Measurements from ENCODE around the gene CPLX1. TPM values are rescaled to one million over a fixed set of nuclear protein-coding genes. Genes with fewer than 3 reads are reported as not detected.
"Not testable (repeated sequence)": the region's sequence is repeated elsewhere in the genome, so short reads cannot be mapped to it uniquely, and the experiment has no call there.

Gene CPLX1
- total RNA-seq, 2 experiments from 2014 or later: 1.5 TPM

DNA sequence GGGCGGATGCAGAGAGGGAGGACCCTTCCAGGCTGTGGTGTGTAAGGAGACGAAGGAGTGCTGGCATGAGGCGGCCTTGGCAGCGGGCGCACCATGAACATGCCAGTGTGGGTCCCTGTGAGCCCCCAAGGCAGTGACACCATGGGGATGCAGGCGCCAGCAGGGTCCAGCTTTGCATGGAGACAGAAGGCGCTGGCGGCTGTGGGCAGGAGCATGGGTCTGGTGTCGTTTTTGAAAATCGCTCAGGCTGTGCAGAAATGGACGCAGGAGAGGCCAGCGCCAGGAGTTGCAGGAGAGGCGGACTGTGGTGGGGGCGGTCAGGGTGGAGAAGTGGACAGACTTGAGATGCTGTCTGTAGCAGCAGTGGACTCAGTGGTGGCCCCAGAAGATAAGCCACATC, 64.2 kb downstream of the CPLX1 start:
- H3K4me1 Mint-ChIP-seq (ENCODE audit: low read depth): peaks cover 20% of the 10 kb centered on the region
- H3K27ac Mint-ChIP-seq: peak overlapping the region; percentile 61
- H3K4me3 Mint-ChIP-seq: no peak overlapping the region
- CTCF ChIA-PET: no interaction called here
- POLR2A ChIA-PET: no interaction called here
- intact Hi-C loops (cut with DNase I, micrococcal nuclease): no loop called here
- H3K9me3 ChIP-seq (ENCODE audit: control insufficient read depth in 1 of 2, insufficient read depth in 1 of 2, low read length in 2 of 2): peaks cover 0 to 20% of the 10 kb centered on the region in 2 experiments
- peaks cover 34% of the 10 kb centered on the region for H3K36me3 ChIP-seq (ENCODE audit: insufficient read depth, low read length)
- no peaks in the 10 kb centered on the region for H3K9me3 Mint-ChIP-seq
- H3K27me3 ChIP-seq (ENCODE audit: control insufficient read depth in 1 of 2, insufficient read depth in 2 of 2, low read length in 2 of 2): no peaks in the 10 kb centered on the region
- H3K4me3 ChIP-seq (ENCODE audit: low read length): no peak overlapping the region
- H3K27me3 Mint-ChIP-seq: no peaks in the 10 kb centered on the region
- TF ChIP-seq CTCF (IDR thresholded peaks at IDR 0.05): no peak
- DNase-seq (no peak), ATAC-seq (ENCODE audit: poor library complexity) (no peak)
- peaks cover 66% of the 10 kb centered on the region for H3K36me3 Mint-ChIP-seq (ENCODE audit: low read depth)
- H3K27ac ChIP-seq (ENCODE audit: low read depth in 1 of 2, low read length in 2 of 2): no peak overlapping the region
- peaks cover 20% of the 10 kb centered on the region for H3K4me1 ChIP-seq (ENCODE audit: insufficient read depth, low read length)

- H3K9me3 ChIP-seq (ENCODE audit: control insufficient read depth in 1 of 2, insufficient read depth in 1 of 2, low read length in 2 of 2): peaks cover 0 to 20% of the 10 kb centered on the region in 2 experiments
- ATAC-seq (ENCODE audit: poor library complexity) (no peak), DNase-seq (no peak)
- peaks cover 20% of the 10 kb centered on the region for H3K4me1 ChIP-seq (ENCODE audit: insufficient read depth, low read length)
- no peaks in the 10 kb centered on the region for H3K27me3 ChIP-seq (ENCODE audit: control insufficient read depth in 1 of 2, insufficient read depth in 2 of 2, low read length in 2 of 2)
- Mint-ChIP-seq H3K36me3 (ENCODE audit: low read depth) (peaks cover 63% of the 10 kb centered on the region), H3K27ac (peak overlapping the region; percentile 61), H3K9me3 (no peaks in the 10 kb centered on the region), H3K4me3 (no peak overlapping the region), H3K27me3 (no peaks in the 10 kb centered on the region), H3K4me1 (ENCODE audit: low read depth) (peaks cover 20% of the 10 kb centered on the region)
- no peak overlapping the region for H3K27ac ChIP-seq (ENCODE audit: low read depth in 1 of 2, low read length in 2 of 2)
- ChIA-PET CTCF (no interaction called here), POLR2A (no interaction called here)
- no peak overlapping the region for H3K4me3 ChIP-seq (ENCODE audit: low read length)
- TF ChIP-seq CTCF (IDR thresholded peaks at IDR 0.05): no peak
- intact Hi-C loops (cut with DNase I, micrococcal nuclease): no loop called here
- H3K36me3 ChIP-seq (ENCODE audit: insufficient read depth, low read length): peaks cover 28% of the 10 kb centered on the region
These were observed 64.8 kb downstream of the CPLX1 start for GRCh38 chr4:761086-761485.

GRCh38 chr4:760616-761015, 65.3 kb downstream of the CPLX1 start:
- H3K27ac ChIP-seq (ENCODE audit: low read depth in 1 of 2, low read length in 2 of 2): no peak overlapping the region
- DNase-seq (no peak), ATAC-seq (ENCODE audit: poor library complexity) (no peak)
- no peak overlapping the region for H3K27ac Mint-ChIP-seq
- TF ChIP-seq CTCF (IDR thresholded peaks at IDR 0.05): no peak
- H3K4me3 Mint-ChIP-seq: no peak overlapping the region
- no peaks in the 10 kb centered on the region for H3K27me3 Mint-ChIP-seq
- H3K4me3 ChIP-seq (ENCODE audit: low read length): no peak overlapping the region
- peaks cover 20% of the 10 kb centered on the region for H3K4me1 Mint-ChIP-seq (ENCODE audit: low read depth)
- H3K36me3 Mint-ChIP-seq (ENCODE audit: low read depth): peaks cover 58% of the 10 kb centered on the region
- intact Hi-C loops (cut with DNase I, micrococcal nuclease): no loop called here
- ChIA-PET CTCF (no interaction called here), POLR2A (no interaction called here)
- H3K4me1 ChIP-seq (ENCODE audit: insufficient read depth, low read length): peaks cover 20% of the 10 kb centered on the region
- no peaks in the 10 kb centered on the region for H3K9me3 Mint-ChIP-seq
- H3K27me3 ChIP-seq (ENCODE audit: control insufficient read depth in 1 of 2, insufficient read depth in 2 of 2, low read length in 2 of 2): no peaks in the 10 kb centered on the region
- H3K36me3 ChIP-seq (ENCODE audit: insufficient read depth, low read length): peaks cover 26% of the 10 kb centered on the region
- peaks cover 0 to 19% of the 10 kb centered on the region in 2 experiments for H3K9me3 ChIP-seq (ENCODE audit: control insufficient read depth in 1 of 2, insufficient read depth in 1 of 2, low read length in 2 of 2)

DNA sequence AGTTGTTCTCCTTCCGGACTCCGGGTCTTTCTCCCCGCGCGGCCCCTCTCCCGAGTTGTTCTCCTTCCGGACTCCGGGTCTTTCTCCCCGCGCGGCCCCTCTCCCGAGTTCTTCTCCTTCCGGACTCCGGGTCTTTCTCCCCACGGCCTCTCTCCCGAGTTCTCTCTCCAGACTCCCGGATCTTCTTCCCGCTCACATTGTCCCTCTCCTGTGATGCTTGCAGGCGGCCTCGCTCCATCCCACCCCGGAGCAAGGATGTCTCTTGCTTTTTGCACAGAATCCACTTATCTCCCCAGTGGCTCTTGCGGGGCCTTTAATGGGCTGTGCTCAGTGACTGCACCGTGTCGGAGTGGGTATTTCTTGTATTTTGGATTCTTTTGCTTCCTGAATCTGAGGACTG, 66.1 kb downstream of the CPLX1 start:
- H3K27ac Mint-ChIP-seq; H3K9me3 Mint-ChIP-seq; H3K27ac ChIP-seq (ENCODE audit: low read depth in 1 of 2, low read length in 2 of 2); H3K27me3 Mint-ChIP-seq; H3K27me3 ChIP-seq (ENCODE audit: control insufficient read depth in 1 of 2, insufficient read depth in 2 of 2, low read length in 2 of 2); intact Hi-C loops (cut with DNase I, micrococcal nuclease); DNase-seq; ATAC-seq (ENCODE audit: poor library complexity); CTCF ChIA-PET; H3K4me3 Mint-ChIP-seq; POLR2A ChIA-PET; H3K4me3 ChIP-seq (ENCODE audit: low read length): not testable (repeated sequence)
- peaks cover 20% of the 10 kb centered on the region for H3K4me1 Mint-ChIP-seq (ENCODE audit: low read depth)
- peaks cover 20% of the 10 kb centered on the region for H3K4me1 ChIP-seq (ENCODE audit: insufficient read depth, low read length)
- H3K9me3 ChIP-seq (ENCODE audit: control insufficient read depth in 1 of 2, insufficient read depth in 1 of 2, low read length in 2 of 2): peaks cover 0 to 15% of the 10 kb centered on the region in 2 experiments
- peaks cover 59% of the 10 kb centered on the region for H3K36me3 Mint-ChIP-seq (ENCODE audit: low read depth)
- H3K36me3 ChIP-seq (ENCODE audit: insufficient read depth, low read length): peaks cover 26% of the 10 kb centered on the region

Measured in CD4-positive, alpha-beta T cell (primary cell).